Stimulated activated CD8-positive, alpha-beta memory T cell treated with anti-CD3 and anti-CD28 coated beads, Interleukin-15, amount 100 ng/mL, for 1 hour (primary cell): ENCODE data around the gene MYNN.
A peak's percentile ranks its signal among the peaks of the same experiment; 100 is the strongest.

Experiments used
- DNase-seq: peaks from one replicate; pipeline ENCODE4 v3.0.0-alpha.2; 2020; ENCODE audit warnings: low read depth

The MYNN gene

GRCh38 chr3:169777822-169778221 lies 4.6 kb downstream of the MYNN start:
- no peak for DNase-seq

DNA sequence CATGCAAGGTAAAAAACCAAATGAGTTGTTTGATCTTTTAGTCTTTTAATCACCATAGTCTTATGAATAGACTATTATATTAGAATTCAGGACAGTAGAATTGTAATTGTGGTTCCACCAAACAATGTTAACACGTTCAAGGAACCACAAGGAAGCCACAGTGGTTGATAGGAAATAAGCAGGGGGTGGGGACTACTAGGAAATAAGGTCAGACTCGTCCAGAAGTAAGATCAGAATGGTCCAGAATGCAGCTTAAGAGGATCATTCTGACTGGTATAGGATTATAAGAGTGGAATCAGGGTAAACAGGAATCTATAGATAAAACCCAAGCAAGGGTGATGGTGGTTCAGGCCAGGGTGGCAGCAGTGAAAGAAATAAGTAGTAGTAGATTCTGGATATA lies 7.5 kb downstream of the MYNN start:
- no peak for DNase-seq

- DNase-seq = no peak
These were observed 8.1 kb downstream of the MYNN start for GRCh38 chr3:169781209-169781855.

GRCh38 chr3:169787120-169787519 lies 13.9 kb downstream of the MYNN start:
- DNase-seq = no peak

DNA sequence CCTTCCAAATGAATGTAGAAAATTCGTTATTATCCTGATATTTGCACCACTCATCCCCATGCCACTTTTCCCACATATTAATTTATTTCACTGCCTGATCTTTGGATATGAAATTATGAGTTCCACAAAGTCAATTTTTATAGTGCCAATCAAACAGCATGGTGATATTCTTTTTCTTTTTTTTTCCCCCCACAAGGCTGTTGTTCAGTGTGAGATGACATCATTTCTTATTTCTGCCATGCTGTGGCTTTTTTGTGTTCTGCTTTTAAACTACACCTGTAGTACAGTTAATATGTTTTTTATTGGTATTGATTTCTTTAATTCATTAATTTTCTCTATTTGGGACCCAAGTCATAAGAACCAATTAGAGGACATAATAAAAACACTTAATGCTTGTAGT lies 14.6 kb downstream of the MYNN start:
- no peak for DNase-seq

DNA sequence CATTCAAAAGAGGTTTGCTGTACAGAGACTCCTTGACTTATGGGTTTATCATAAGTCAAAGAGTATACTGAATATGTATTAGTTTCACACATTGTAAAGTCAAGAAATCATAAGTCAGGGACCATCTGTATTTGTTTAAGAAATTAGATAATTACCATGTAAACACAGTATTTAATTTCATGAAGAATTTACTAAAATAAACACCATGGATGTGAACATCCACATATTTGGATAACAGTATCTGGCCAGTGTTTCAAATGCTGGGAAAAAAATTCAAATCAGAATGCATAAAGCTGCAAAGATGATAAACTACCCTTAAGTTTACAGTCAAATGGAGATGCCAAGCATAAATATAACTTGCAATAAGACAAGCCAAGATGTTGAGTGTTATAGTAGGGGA lies 17.0 kb downstream of the MYNN start:
- no peak for DNase-seq

DNA sequence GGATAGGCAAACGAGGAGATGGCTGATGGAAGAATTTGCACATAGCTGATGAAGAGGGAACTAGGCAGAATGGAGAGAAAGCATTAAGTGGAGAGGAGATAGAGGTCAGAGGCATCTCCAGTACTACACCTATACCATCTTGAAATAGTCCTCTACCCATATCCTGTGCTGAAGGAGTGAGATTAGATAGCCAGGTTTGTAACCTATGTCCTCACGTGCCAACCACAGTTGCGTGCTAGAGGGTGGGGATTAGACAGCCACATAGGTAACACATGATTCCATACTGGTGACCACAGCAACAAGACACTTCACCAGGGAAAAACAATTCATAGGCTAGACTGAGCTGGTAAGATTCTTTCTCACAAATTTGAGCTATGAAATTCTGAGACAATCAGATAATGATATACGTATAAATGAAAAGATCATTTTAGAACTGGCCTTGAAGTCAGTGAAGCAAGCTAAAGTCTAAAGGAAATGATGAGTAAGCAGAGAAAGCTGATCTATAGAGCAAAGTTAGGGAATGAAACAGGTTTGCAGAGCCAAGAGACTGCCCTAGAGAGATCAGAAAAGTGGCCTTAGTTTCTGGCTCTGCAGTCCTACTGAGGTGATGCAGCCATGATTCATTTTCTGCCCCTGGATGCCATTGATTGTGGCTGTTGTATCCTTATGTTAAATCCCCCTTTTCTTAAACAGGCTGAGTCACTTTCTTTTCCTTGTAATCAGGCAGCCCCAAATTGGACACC lies 17.7 kb downstream of the MYNN start:
- DNase-seq = no peak

DNA sequence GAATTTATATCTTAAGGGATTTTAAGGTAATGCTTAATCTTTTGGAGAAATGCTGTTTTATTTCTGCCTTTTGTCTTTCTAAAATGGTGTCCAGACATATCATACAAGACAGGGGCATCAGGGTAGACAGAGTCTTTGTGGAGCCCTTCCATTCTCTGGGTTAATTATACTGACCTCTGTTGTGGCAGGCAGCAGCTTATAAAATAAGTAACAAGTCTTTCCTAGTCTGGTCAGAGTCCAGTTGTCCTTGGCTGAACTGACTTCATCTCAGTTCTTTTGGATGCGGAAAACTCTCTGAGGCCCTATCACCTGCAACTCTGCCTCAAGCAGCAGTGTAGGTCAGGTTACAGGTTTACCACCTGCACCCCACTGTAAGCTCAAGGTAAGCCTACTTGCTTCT lies 19.2 kb downstream of the MYNN start:
- DNase-seq = no peak

- DNase-seq = no peak
These were observed 31.5 kb downstream of the MYNN start for GRCh38 chr3:169804681-169805080.

- no peak for DNase-seq
These were observed 36.1 kb downstream of the MYNN start for GRCh38 chr3:169809230-169809795.

GRCh38 chr3:169811631-169812331 lies 38.6 kb downstream of the MYNN start:
- no peak for DNase-seq

DNA sequence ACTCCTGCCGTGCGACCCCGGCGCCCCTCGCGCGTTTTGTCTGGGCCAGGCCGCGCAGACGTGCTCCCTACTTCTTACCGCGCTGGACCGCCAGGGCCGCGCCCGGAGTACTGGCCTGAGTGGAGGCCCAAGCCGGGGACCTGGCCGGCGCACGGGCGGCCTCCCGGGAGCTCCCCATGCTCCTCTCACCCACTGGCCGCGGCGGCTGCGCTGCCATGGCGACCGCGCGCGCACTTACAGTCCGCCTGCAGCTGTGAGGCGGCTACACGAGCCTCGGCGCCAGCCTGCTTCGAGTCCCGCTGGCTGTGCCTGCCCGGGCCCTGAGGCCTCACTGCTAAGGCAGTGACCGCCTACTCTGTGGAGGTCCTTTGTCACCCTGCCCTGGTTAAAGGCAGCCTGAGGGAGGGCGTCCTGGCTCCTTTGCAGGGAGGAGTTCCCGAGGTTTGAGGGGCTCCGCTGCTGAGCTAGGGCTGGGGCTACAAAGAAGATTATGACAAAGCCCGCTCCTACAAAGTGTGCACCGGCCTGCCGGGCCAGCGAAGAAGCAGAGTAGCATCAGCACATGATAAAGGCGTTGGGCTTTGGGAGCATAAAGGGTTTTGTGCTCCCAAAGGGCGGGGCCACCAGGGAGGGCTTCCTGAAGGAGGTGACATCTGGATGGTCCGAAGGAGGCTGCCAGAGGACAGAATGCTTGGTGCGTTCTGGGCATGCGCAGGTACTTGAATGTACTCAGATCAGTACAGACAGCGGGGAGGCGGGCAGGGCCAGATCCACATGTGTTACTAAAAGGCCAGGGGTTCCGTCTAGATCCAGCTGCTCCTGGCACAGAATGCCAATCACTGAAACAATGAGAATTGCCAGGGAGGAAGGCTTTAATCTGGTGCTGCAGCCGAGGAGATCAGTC lies 39.4 kb downstream of the MYNN start, which contains the start of the genes LRRC34 and LRRIQ4:
TSS of gene LRRC34 (minus strand) at position 573 of the 904 bp plus-strand sequence. CDS start at position 217, 356 bp downstream.
TSS of gene LRRIQ4 (plus strand) at position 539 of the 904 bp plus-strand sequence. CDS start 9,052 bp downstream, outside the sequence.
- DNase-seq = peak; percentile 35

- DNase-seq = no peak
These were observed 40.1 kb downstream of the MYNN start for GRCh38 chr3:169813278-169813677.

DNA sequence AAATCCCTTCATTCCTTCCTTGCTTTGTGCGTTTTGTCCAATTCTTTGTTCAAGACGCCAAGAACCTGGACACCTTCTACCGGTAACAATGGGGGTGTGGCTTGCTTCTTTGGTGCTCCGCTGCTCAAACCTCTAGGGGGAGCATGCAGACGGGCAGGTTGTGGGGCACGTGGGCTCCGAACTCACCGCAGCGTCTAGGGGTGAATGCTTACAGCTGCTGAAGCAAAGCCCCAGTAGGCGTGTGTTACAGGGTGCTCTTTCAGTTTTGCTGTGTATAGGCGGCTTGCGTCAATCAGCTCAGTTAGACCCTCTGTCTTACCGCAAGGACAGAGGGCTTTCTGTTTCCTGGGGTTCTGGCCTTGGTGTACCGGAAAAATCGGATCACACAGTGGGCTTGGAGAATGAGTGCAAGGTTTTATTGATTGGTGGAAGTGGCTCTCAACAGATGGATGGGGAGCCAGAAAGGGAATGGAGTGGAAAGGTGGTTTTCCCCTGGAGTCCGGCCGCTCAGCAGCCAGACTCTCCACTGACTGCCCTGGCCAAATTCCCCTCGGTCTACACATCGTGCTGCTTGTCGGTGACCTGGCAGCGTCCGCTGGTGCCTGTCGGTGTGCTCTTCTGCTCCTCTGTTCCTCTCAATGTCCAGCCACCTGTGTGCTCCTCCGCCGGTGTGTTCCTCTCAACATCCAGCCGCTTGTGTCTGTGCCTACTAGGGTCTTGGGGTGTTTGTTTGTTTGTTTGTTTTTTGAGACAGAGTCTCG lies 40.7 kb downstream of the MYNN start:
- peak; percentile 39 for DNase-seq

DNA sequence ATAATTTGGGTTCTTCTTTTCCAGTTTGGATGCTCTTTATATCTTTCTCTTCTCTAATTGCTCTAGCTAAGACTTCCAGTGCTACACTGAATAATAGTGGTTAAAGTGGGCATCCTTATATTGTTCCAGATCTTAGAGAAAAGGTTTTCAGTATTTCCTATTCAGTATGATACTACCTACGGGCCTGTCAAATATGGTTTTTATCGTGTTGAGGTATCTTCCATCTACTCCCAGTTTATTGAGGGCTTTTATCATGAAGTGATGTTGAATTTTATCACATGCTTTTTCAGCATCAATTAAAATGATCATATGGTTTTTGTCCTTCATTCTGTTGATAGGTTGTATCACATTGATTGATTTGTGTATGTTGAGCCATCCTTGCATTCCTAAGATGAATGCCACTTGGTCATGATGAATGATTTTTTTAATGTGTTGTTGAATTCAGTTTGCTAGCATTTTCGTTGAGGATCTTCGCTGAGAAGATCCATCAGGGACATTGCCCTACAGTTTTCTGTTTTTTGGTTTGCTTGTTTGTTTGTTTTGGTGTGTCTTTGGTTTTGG lies 42.5 kb downstream of the MYNN start:
- DNase-seq = no peak

DNA sequence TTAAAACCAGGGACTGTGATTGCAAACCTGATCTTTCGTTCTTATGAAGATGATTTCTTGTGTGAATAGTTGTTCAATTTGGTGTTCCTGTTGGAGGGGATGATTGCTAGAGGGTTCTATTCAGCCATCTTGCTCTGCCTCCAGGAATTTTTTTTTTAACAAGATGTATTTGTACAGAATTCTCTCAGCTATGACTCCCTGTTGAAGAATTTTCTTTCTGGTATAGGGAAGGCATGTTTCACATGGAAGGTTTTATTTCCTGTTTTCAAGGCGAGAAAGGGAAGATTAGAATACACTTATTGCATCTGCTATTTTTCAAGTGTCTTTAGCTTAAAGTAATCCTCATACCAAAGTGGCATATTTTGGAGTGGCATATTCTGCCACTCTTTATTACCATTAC lies 45.1 kb downstream of the MYNN start:
- no peak for DNase-seq

GRCh38 chr3:169822091-169822490 lies 48.9 kb downstream of the MYNN start:
- no peak for DNase-seq

DNA sequence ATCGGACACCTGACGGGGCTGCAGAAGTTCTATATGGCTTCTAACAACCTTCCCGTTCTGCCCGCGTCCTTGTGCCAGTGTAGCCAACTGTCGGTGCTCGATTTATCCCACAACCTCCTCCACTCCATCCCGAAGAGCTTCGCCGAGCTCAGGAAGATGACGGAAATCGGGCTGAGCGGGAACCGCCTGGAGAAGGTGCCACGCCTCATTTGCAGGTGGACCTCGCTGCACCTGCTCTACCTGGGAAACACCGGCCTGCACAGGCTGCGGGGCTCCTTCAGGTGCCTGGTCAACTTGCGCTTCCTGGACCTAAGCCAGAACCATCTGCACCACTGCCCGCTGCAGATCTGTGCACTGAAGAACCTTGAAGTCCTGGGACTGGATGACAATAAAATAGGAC lies 49.3 kb downstream of the MYNN start:
- DNase-seq = no peak

- DNase-seq = no peak
These were observed 49.8 kb downstream of the MYNN start for GRCh38 chr3:169822983-169823382.

DNA sequence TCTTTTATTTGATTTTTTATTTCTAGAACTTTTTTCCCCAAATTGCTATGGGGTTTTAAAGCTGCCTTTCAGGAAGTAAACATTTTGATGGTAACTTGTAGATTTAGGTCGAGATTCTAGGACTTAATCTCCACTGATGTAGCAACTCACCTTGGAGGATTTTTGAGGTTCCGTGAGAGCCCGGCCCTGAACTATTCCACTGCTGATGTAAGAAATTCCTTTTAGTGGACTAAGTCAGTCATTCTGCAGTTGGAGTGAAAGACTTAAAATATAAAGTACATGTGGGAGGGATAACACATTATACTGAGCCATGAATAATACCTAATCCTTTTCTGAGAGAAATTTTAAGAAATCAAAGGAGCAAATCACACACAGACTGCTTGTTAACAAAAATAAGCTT lies 52.1 kb downstream of the MYNN start:
- no peak for DNase-seq
